BE2C (cell line): ENCODE measurements around the gene TMEM72.

ENCODE experiments used
- DNase-seq: peaks from one replicate; pipeline ENCODE4 v3.0.0-alpha.2; 2020
- H3K27me3 ChIP-seq: fragments of 250-450 bp; sonication (Bioruptor Pico); 2 replicates; pipeline ENCODE4 v1.5.1; 2020; ENCODE audit warnings: mild to moderate bottlenecking
- H3K36me3 ChIP-seq: fragments of 250-450 bp; sonication (Bioruptor Pico); 2 replicates; pipeline ENCODE4 v1.5.1; 2020; ENCODE audit warnings: mild to moderate bottlenecking
- H3K4me1 ChIP-seq: fragments of 250-450 bp; sonication (Bioruptor Pico); 2 replicates; pipeline ENCODE4 v1.5.1; 2020
- H3K4me3 ChIP-seq: 2 replicates; pipeline ENCODE4 v1.5.1; 2011; ENCODE audit warnings: low read depth, low read length
- H3K9me3 ChIP-seq: fragments of 250-450 bp; sonication (Bioruptor Pico); 2 replicates; pipeline ENCODE4 v1.5.1; 2020
- TF ChIP-seq, protein P1 (sequence below): IDR thresholded peaks from 2 replicates; pipeline ENCODE4 v1.5.1; 2012; ENCODE audit warnings: mild to moderate bottlenecking, low read depth, low read length

The TMEM72 gene

DNA sequence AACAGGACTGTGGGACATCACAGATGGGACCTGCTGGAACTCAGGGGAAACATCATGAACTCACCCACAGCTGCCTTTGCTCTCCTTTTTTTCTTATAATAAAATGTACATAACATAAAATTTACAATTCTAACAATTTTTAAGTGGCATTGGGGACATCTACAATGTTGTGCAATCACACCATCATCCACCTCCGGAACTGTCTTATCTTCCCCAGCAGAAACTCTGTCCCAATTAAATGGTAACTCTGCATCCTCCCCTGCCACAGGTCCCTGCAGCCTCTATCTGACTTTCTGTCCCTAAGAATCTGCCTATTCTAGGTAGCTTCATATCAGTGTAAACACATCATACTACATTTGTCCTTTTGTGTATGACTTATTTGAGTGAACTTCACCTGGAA lies 19.4 kb upstream of the TMEM72 start:
- H3K9me3 ChIP-seq = no peaks in the 10 kb centered on the region
- H3K4me3 ChIP-seq = no peak overlapping the region
- H3K27me3 ChIP-seq = no peaks in the 10 kb centered on the region
- TF ChIP-seq, protein P1, sequence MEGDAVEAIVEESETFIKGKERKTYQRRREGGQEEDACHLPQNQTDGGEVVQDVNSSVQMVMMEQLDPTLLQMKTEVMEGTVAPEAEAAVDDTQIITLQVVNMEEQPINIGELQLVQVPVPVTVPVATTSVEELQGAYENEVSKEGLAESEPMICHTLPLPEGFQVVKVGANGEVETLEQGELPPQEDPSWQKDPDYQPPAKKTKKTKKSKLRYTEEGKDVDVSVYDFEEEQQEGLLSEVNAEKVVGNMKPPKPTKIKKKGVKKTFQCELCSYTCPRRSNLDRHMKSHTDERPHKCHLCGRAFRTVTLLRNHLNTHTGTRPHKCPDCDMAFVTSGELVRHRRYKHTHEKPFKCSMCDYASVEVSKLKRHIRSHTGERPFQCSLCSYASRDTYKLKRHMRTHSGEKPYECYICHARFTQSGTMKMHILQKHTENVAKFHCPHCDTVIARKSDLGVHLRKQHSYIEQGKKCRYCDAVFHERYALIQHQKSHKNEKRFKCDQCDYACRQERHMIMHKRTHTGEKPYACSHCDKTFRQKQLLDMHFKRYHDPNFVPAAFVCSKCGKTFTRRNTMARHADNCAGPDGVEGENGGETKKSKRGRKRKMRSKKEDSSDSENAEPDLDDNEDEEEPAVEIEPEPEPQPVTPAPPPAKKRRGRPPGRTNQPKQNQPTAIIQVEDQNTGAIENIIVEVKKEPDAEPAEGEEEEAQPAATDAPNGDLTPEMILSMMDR = no peak
- no peaks in the 10 kb centered on the region for H3K36me3 ChIP-seq
- H3K4me1 ChIP-seq = no peaks in the 10 kb centered on the region
- no peak for DNase-seq

DNA sequence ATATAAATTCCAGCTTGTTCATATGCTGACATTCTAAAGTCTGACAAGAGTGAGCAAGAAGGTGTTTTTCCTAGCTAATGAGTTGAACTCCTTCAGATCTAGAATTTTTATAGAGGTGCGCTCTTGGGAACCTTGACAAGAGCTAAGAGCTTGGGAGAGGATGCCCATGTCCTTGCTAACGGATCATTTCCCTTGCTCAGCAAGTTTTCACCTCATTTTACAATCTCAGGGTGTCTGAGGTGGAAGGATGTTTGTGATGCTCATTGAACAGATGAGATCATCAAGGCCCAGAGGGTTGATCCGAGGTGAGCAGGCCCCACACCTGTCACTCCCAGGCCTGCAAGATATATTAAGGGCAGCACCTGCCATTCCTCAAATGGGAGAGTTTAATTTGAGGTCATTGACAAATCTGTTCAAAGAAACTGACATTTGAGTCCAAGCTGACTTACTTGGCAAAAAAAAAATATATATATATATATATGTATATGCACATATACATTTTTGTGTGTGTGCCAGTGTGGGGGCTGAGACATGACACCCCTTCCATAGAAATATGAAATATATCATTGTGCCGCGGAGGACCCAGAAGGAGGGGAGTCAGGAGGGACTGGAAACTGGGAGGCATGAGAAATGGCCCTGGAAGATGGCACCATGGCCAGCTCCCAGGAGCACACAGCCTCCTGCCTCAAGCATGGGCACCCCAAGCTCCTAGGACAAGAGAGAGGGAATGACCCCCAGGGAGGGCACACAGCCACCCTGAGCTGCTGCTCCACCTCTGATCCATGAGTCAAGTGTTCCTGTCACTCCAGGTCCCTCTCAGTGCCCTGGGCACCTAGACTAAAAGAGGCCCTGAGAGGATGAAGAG lies 17.3 kb upstream of the TMEM72 start:
- no peak for DNase-seq
- no peaks in the 10 kb centered on the region for H3K9me3 ChIP-seq
- no peaks in the 10 kb centered on the region for H3K4me1 ChIP-seq
- no peaks in the 10 kb centered on the region for H3K27me3 ChIP-seq
- TF ChIP-seq, protein P1 = no peak
- H3K4me3 ChIP-seq = no peak overlapping the region
- H3K36me3 ChIP-seq = no peaks in the 10 kb centered on the region

DNA sequence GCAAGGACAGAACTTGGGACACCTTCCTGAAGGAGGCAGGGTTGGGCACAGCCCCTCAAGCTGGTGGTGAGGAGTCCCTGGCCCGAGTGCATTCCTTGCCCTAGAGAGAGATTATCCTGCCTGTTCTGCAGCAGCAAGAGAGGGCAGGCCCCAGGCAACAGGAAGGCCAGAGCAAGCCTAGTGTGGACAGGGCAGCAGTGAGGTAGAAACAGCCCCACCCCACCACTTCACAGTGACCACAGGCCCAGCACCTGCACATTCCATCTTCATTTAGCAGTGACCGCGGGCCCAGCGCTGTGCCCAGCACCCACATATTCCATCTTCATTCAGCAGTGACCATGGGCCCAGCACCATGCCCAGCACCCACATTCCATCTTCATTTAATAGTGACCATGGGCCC lies 16.4 kb upstream of the TMEM72 start:
- Histone ChIP-seq H3K4me1 (no peaks in the 10 kb centered on the region), H3K4me3 (no peak overlapping the region), H3K36me3 (no peaks in the 10 kb centered on the region), H3K9me3 (no peaks in the 10 kb centered on the region), H3K27me3 (no peaks in the 10 kb centered on the region)
- TF ChIP-seq, protein P1 = no peak
- DNase-seq = no peak

DNA sequence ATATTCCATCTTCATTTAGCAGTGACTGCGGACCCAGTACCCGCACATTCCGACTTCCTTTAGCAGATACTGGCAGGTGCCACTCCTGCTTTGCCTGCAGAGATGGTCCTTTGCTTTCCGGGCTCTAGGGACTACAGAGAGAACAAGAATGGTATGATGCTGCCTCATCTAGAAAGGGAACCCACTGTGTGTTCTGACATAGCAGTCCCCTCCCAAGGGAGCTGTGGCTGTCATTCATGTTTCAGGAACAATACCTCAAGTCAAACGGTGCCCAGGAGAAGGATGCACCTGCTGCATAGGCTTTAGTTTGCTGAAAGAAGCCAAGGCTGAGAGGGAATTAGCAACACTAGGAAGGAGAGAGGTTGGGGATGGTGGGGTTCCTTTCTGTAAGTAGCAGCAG lies 15.9 kb upstream of the TMEM72 start:
- no peak for DNase-seq
- Histone ChIP-seq H3K4me3 (no peak overlapping the region), H3K36me3 (no peaks in the 10 kb centered on the region), H3K9me3 (no peaks in the 10 kb centered on the region), H3K4me1 (no peaks in the 10 kb centered on the region), H3K27me3 (no peaks in the 10 kb centered on the region)
- TF ChIP-seq, protein P1 = no peak

DNA sequence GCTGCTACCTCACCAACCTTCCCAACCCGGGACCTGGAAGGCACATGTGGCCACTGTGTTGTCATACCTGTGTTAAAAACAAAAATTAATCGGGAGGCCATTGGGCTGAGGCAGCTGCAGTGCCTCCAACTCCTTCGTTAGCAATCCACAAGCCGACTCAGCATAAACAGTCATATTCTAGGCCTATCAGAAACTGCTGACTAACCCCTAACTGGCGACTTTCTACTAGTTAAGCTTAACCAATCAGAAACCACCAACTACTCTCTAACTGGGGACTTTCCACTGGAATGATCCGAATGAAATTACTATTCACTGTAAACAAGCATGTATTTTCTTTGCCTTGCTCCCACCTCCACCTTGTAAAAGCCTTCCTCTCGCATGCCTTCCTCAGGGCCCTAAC lies 14.1 kb upstream of the TMEM72 start:
- TF ChIP-seq, protein P1 = no peak
- H3K27me3 ChIP-seq = no peaks in the 10 kb centered on the region
- no peaks in the 10 kb centered on the region for H3K36me3 ChIP-seq
- H3K4me3 ChIP-seq = no peak overlapping the region
- no peaks in the 10 kb centered on the region for H3K4me1 ChIP-seq
- H3K9me3 ChIP-seq = no peaks in the 10 kb centered on the region
- no peak for DNase-seq

DNA sequence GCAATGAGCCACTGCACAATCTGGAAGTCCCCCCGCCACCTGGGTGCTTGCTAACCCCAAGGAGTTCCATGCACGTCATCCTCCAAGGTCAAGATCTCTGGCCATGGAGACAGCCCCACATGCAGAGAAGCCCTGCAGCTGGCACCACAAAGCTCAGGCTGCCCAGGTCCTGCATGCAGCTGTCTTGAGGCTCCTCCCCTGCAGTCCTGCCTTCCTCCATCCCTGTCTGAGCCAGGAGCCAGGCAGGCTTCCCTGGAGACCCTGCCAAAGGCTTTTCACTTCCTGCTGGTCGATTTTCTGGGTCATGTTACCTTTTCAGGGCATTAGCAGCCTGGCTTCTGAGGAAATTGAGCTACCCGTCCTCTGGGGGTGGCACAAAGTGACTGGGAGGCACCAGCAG lies 12.5 kb upstream of the TMEM72 start:
- no peak for DNase-seq
- Histone ChIP-seq H3K4me1 (no peaks in the 10 kb centered on the region; the same call in 1 of the 2 replicates), H3K4me3 (no peak overlapping the region), H3K36me3 (no peaks in the 10 kb centered on the region), H3K27me3 (no peaks in the 10 kb centered on the region), H3K9me3 (no peaks in the 10 kb centered on the region)
- TF ChIP-seq, protein P1 = no peak
